ENCODE data around the gene SERPINA10. TPM values are rescaled to one million over a fixed set of nuclear protein-coding genes. Genes with fewer than 3 reads are reported as not detected.
"Not testable (repeated sequence)": the region's sequence is repeated elsewhere in the genome, so short reads cannot be mapped to it uniquely, and the experiment has no call there.

Gene SERPINA10
- total RNA-seq, 1 donor from 2014 or later = not detected

GRCh38 chr14:94316692-94317091, 23.6 kb upstream of the SERPINA10 start:
- intact Hi-C loops (cut with DNase I) = no loop called here
- no peak for DNase-seq (ENCODE audit: low spot score)

- no peak for DNase-seq (ENCODE audit: low spot score)
- intact Hi-C loops (cut with DNase I) = no loop called here
Measured at GRCh38 chr14:94314890-94315289, 21.8 kb upstream of the SERPINA10 start.

- intact Hi-C loops (cut with DNase I) = no loop called here
- no peak for DNase-seq (ENCODE audit: low spot score)
Measured at GRCh38 chr14:94313991-94314655, 21.1 kb upstream of the SERPINA10 start.

GRCh38 chr14:94312481-94313246, 19.6 kb upstream of the SERPINA10 start:
- DNase-seq (ENCODE audit: low spot score) = no peak
- intact Hi-C loops (cut with DNase I) = no loop called here

- DNase-seq (ENCODE audit: low spot score) = no peak
- intact Hi-C loops (cut with DNase I) = no loop called here
Measured at GRCh38 chr14:94310248-94310647, 17.2 kb upstream of the SERPINA10 start.

GRCh38 chr14:94309721-94310120, 16.7 kb upstream of the SERPINA10 start:
- no peak for DNase-seq (ENCODE audit: low spot score)
- intact Hi-C loops (cut with DNase I) = no loop called here

- no peak for DNase-seq (ENCODE audit: low spot score)
- intact Hi-C loops (cut with DNase I) = no loop called here
Measured at GRCh38 chr14:94307410-94307992, 14.4 kb upstream of the SERPINA10 start.

GRCh38 chr14:94306047-94306978, 13.2 kb upstream of the SERPINA10 start:
- no peak for DNase-seq (ENCODE audit: low spot score)
- intact Hi-C loops (cut with DNase I) = no loop called here

GRCh38 chr14:94305620-94306019, 12.6 kb upstream of the SERPINA10 start:
- DNase-seq (ENCODE audit: low spot score) = no peak

GRCh38 chr14:94304243-94304642, 11.2 kb upstream of the SERPINA10 start:
- intact Hi-C loops (cut with DNase I) = no loop called here
- DNase-seq (ENCODE audit: low spot score) = no peak

More at GRCh38 chr14:94305620-94306019, 12.6 kb upstream of the SERPINA10 start:
- intact Hi-C loops (cut with DNase I) = no loop called here

GRCh38 chr14:94303111-94303510, 10.0 kb upstream of the SERPINA10 start:
- intact Hi-C loops (cut with DNase I) = no loop called here
- DNase-seq (ENCODE audit: low spot score) = no peak

GRCh38 chr14:94298130-94298529, 5.1 kb upstream of the SERPINA10 start:
- intact Hi-C loops (cut with DNase I) = no loop called here
- no peak for DNase-seq (ENCODE audit: low spot score)

GRCh38 chr14:94296181-94296545, 3.1 kb upstream of the SERPINA10 start:
- DNase-seq (ENCODE audit: low spot score); intact Hi-C loops (cut with DNase I): not testable (repeated sequence)

GRCh38 chr14:94295360-94296180, 2.5 kb upstream of the SERPINA10 start:
- intact Hi-C loops (cut with DNase I) = no loop called here
- no peak for DNase-seq (ENCODE audit: low spot score)

- intact Hi-C loops (cut with DNase I) = no loop called here
- DNase-seq (ENCODE audit: low spot score) = no peak
Measured at GRCh38 chr14:94293578-94293924, 483 bp upstream of the SERPINA10 start.

GRCh38 chr14:94292526-94292871, 569 bp downstream of the SERPINA10 start:
- DNase-seq (ENCODE audit: low spot score) = no peak
- intact Hi-C loops (cut with DNase I) = no loop called here

GRCh38 chr14:94291906-94292525, 1.1 kb downstream of the SERPINA10 start:
- no peak for DNase-seq (ENCODE audit: low spot score)
- intact Hi-C loops (cut with DNase I) = no loop called here

- intact Hi-C loops (cut with DNase I) = no loop called here
- DNase-seq (ENCODE audit: low spot score) = no peak
Measured at GRCh38 chr14:94291159-94291905, 1.7 kb downstream of the SERPINA10 start.

All from cardiac septum (tissue), 1 donor.